CD8-positive, alpha-beta memory T cell (primary cell): ENCODE data around the gene NACC2. TPM values are rescaled to one million over a fixed set of nuclear protein-coding genes. Genes with fewer than 3 reads are reported as not detected.

Experiments used
- CTCF ChIA-PET: fragments of 350-600 bp; sonication (Branson Sonifier 250); formaldehyde crosslinking; loops from one replicate; lab custom pipeline; 2021; ENCODE audit warnings: antibody characterized with exemption; lab: Charles Lee
- POLR2A ChIA-PET: fragments of 350-600 bp; sonication (Branson Sonifier 250); formaldehyde crosslinking; loops from one replicate; lab custom pipeline; 2021; ENCODE audit warnings: antibody characterized with exemption; lab: Charles Lee
- DNase-seq, 5 donors: peaks; one replicate each; pipeline versions ENCODE4 v3.0.0 to v3.0.0-alpha.2; 2020 to 2022; ENCODE audit warnings: mixed read lengths in 1 of 5
- H3K27ac ChIP-seq: one replicate; pipeline ENCODE4 v1.7.0; 2013; ENCODE audit warnings: low read depth, mild to moderate bottlenecking, low read length, moderate library complexity
- H3K27me3 ChIP-seq: 2 replicates; pipeline ENCODE4 v1.7.0; 2013; ENCODE audit warnings: low read length, mild to moderate bottlenecking; ENCODE audit not compliant: insufficient read depth, poor library complexity, severe bottlenecking
- H3K36me3 ChIP-seq: 2 replicates; pipeline ENCODE4 v1.7.0; 2013; ENCODE audit warnings: mild to moderate bottlenecking, low read length, moderate library complexity; ENCODE audit not compliant: insufficient read depth
- H3K4me1 ChIP-seq: 2 replicates; pipeline ENCODE4 v1.7.0; 2013; ENCODE audit warnings: mild to moderate bottlenecking, low read length, moderate library complexity; ENCODE audit not compliant: insufficient read depth
- H3K4me3 ChIP-seq: 2 replicates; pipeline ENCODE4 v1.7.0; 2013; ENCODE audit warnings: mild to moderate bottlenecking, low read length
- H3K9me3 ChIP-seq: 2 replicates; pipeline ENCODE4 v1.7.0; 2013; ENCODE audit warnings: mild to moderate bottlenecking, low read length
- H3K27ac Mint-ChIP-seq, 8 donors: one replicate each; pipeline ENCODE4 v1.8.0; 2020 to 2021; ENCODE audit warnings: mixed read lengths in 8 of 8, mild to moderate bottlenecking in 6 of 8, inconsistent platforms in 3 of 8, moderate library complexity in 3 of 8
- H3K27me3 Mint-ChIP-seq, 2 donors: one replicate each; pipeline ENCODE4 v1.8.0; 2020 to 2021; ENCODE audit warnings: mixed read lengths in 2 of 2, mild to moderate bottlenecking in 1 of 2, moderate library complexity in 1 of 2
- H3K36me3 Mint-ChIP-seq, 3 donors: one replicate each; pipeline ENCODE4 v1.8.0; 2020 to 2021; ENCODE audit warnings: mixed read lengths in 3 of 3, inconsistent platforms in 1 of 3, mild to moderate bottlenecking in 1 of 3
- H3K4me1 Mint-ChIP-seq, 3 donors: one replicate each; pipeline ENCODE4 v1.8.0; 2020 to 2021; ENCODE audit warnings: mixed read lengths in 3 of 3, inconsistent platforms in 1 of 3, mild to moderate bottlenecking in 1 of 3
- H3K4me3 Mint-ChIP-seq, 7 donors: one replicate each; pipeline ENCODE4 v1.8.0; 2020 to 2021; ENCODE audit warnings: mixed read lengths in 7 of 7, mild to moderate bottlenecking in 6 of 7, moderate library complexity in 4 of 7, inconsistent platforms in 2 of 7
- H3K9me3 Mint-ChIP-seq, 5 donors: one replicate each; pipeline ENCODE4 v1.8.0; 2020 to 2022; ENCODE audit warnings: mixed read lengths in 5 of 5, mild to moderate bottlenecking in 3 of 5, moderate library complexity in 2 of 5, inconsistent platforms in 1 of 5
- polyA plus RNA-seq: library from polyadenylated mRNA; unstranded; fragments of 300-500 nt; fragmentation: Illumina TruSeq; gene quantifications from one replicate; pipeline ENCODE4 v1.2.3, GENCODE V29; 2021
- total RNA-seq, 2 experiments: library from RNA; stranded (reverse); gene quantifications; one replicate each; pipeline ENCODE4 v1.2.3, GENCODE V29; 2021

NACC2 gene
- total and polyA plus RNA-seq, 3 experiments from 2014 or later = 2.9 to 9.1 (median 9.0) TPM

- Histone ChIP-seq H3K9me3 (no peaks in the 10 kb centered on the region), H3K4me3 (peak overlapping the region; percentile 53), H3K27ac (no peak overlapping the region), H3K36me3 (no peaks in the 10 kb centered on the region), H3K27me3 (no peaks in the 10 kb centered on the region), H3K4me1 (peaks cover 27% of the 10 kb centered on the region)
- Mint-ChIP-seq H3K4me1 (peaks cover 0 to 25% (median 3%) of the 10 kb centered on the region in 3 donors), H3K36me3 (no peaks in the 10 kb centered on the region), H3K9me3 (no peaks in the 10 kb centered on the region), H3K4me3 (peak overlapping the region in 6 of 7 donors; percentile 28 to 63 (median 55)), H3K27ac (no peak overlapping the region), H3K27me3 (no peaks in the 10 kb centered on the region)
- peak in 2 of 5 donors; percentile 8 to 29 for DNase-seq
- CTCF ChIA-PET = interaction anchor here (1.9 to 2.7 kb wide), 2 partner anchors 23 to 133 kb away, joined by 5 to 9 read pairs; no protein-coding TSS in a partner anchor
- POLR2A ChIA-PET = interaction anchor here (0.7 kb wide), 1 partner anchor 28 kb away, joined by 3 read pairs; no protein-coding TSS in a partner anchor
Measured at GRCh38 chr9:135989722-135990467, 105.2 kb downstream of the NACC2 start.

GRCh38 chr9:135989157-135989556 lies 105.9 kb downstream of the NACC2 start:
- CTCF ChIA-PET = interaction anchor here (1.9 to 2.7 kb wide), 2 partner anchors 23 to 134 kb away, joined by 5 to 9 read pairs; no protein-coding TSS in a partner anchor
- peaks cover 27% of the 10 kb centered on the region for H3K4me1 ChIP-seq
- POLR2A ChIA-PET = no interaction called here
- no peaks in the 10 kb centered on the region for H3K27me3 ChIP-seq
- H3K9me3 ChIP-seq = no peaks in the 10 kb centered on the region
- peaks cover 0 to 22% (median 2%) of the 10 kb centered on the region in 3 donors for H3K4me1 Mint-ChIP-seq
- H3K4me3 Mint-ChIP-seq = peak overlapping the region in 1 of 7 donors; percentile 20
- no peak overlapping the region for H3K27ac Mint-ChIP-seq
- no peak overlapping the region for H3K27ac ChIP-seq
- no peaks in the 10 kb centered on the region for H3K9me3 Mint-ChIP-seq
- no peaks in the 10 kb centered on the region for H3K36me3 Mint-ChIP-seq
- H3K4me3 ChIP-seq = no peak overlapping the region
- DNase-seq = no peak
- H3K27me3 Mint-ChIP-seq = no peaks in the 10 kb centered on the region
- H3K36me3 ChIP-seq = no peaks in the 10 kb centered on the region

- Mint-ChIP-seq H3K9me3 (no peaks in the 10 kb centered on the region), H3K27ac (no peak overlapping the region), H3K4me1 (peaks cover 0 to 22% (median 2%) of the 10 kb centered on the region in 3 donors), H3K4me3 (no peak overlapping the region), H3K36me3 (no peaks in the 10 kb centered on the region), H3K27me3 (no peaks in the 10 kb centered on the region)
- H3K9me3 ChIP-seq = no peaks in the 10 kb centered on the region
- no peaks in the 10 kb centered on the region for H3K36me3 ChIP-seq
- no peak overlapping the region for H3K4me3 ChIP-seq
- H3K4me1 ChIP-seq = peaks cover 27% of the 10 kb centered on the region
- no peak overlapping the region for H3K27ac ChIP-seq
- no peak for DNase-seq
- no peaks in the 10 kb centered on the region for H3K27me3 ChIP-seq
- CTCF ChIA-PET = interaction anchor here (2.7 kb wide), 1 partner anchor 134 kb away, joined by 9 read pairs; no protein-coding TSS in a partner anchor
- POLR2A ChIA-PET = no interaction called here
Measured at GRCh38 chr9:135988493-135988892, 106.6 kb downstream of the NACC2 start.

- no peaks in the 10 kb centered on the region for H3K9me3 ChIP-seq
- CTCF ChIA-PET = no interaction called here
- no peaks in the 10 kb centered on the region for H3K27me3 ChIP-seq
- H3K9me3 Mint-ChIP-seq = no peaks in the 10 kb centered on the region
- no peaks in the 10 kb centered on the region for H3K36me3 ChIP-seq
- POLR2A ChIA-PET = no interaction called here
- H3K4me3 ChIP-seq = no peak overlapping the region
- H3K4me1 Mint-ChIP-seq = peaks cover 0 to 22% (median 2%) of the 10 kb centered on the region in 3 donors
- no peak overlapping the region for H3K27ac ChIP-seq
- no peak for DNase-seq
- H3K36me3 Mint-ChIP-seq = no peaks in the 10 kb centered on the region
- H3K4me3 Mint-ChIP-seq = no peak overlapping the region
- no peak overlapping the region for H3K27ac Mint-ChIP-seq
- H3K4me1 ChIP-seq = peaks cover 25% of the 10 kb centered on the region
- H3K27me3 Mint-ChIP-seq = no peaks in the 10 kb centered on the region
Measured at GRCh38 chr9:135987838-135988404, 107.2 kb downstream of the NACC2 start.

- Histone ChIP-seq H3K36me3 (no peaks in the 10 kb centered on the region), H3K4me3 (no peak overlapping the region), H3K27ac (no peak overlapping the region), H3K27me3 (no peaks in the 10 kb centered on the region), H3K9me3 (no peaks in the 10 kb centered on the region), H3K4me1 (peaks cover 12% of the 10 kb centered on the region)
- Mint-ChIP-seq H3K4me3 (no peak overlapping the region), H3K27me3 (no peaks in the 10 kb centered on the region), H3K9me3 (no peaks in the 10 kb centered on the region), H3K36me3 (no peaks in the 10 kb centered on the region), H3K4me1 (peaks cover 0 to 10% (median 2%) of the 10 kb centered on the region in 3 donors), H3K27ac (no peak overlapping the region)
- CTCF ChIA-PET = no interaction called here
- DNase-seq = no peak
- POLR2A ChIA-PET = no interaction called here
Measured at GRCh38 chr9:135986605-135987004, 108.5 kb downstream of the NACC2 start.

GRCh38 chr9:135985889-135986288 lies 109.2 kb downstream of the NACC2 start:
- no peaks in the 10 kb centered on the region for H3K36me3 Mint-ChIP-seq
- no peak overlapping the region for H3K4me3 Mint-ChIP-seq

GRCh38 chr9:135985459-135985774 lies 109.7 kb downstream of the NACC2 start:
- no peak overlapping the region for H3K4me3 Mint-ChIP-seq
- no peaks in the 10 kb centered on the region for H3K9me3 Mint-ChIP-seq
- POLR2A ChIA-PET = no interaction called here
- Histone ChIP-seq H3K36me3 (no peaks in the 10 kb centered on the region), H3K27ac (no peak overlapping the region), H3K9me3 (no peaks in the 10 kb centered on the region), H3K27me3 (no peaks in the 10 kb centered on the region), H3K4me1 (peaks cover 13% of the 10 kb centered on the region), H3K4me3 (no peak overlapping the region)
- DNase-seq = no peak
- H3K36me3 Mint-ChIP-seq = no peaks in the 10 kb centered on the region
- CTCF ChIA-PET = no interaction called here
- peaks cover 0 to 9% (median 2%) of the 10 kb centered on the region in 3 donors for H3K4me1 Mint-ChIP-seq
- H3K27me3 Mint-ChIP-seq = no peaks in the 10 kb centered on the region
- no peak overlapping the region for H3K27ac Mint-ChIP-seq

More at GRCh38 chr9:135985889-135986288, 109.2 kb downstream of the NACC2 start:
- H3K4me1 ChIP-seq = peaks cover 11% of the 10 kb centered on the region
- no peaks in the 10 kb centered on the region for H3K27me3 ChIP-seq
- Mint-ChIP-seq H3K27me3 (no peaks in the 10 kb centered on the region), H3K27ac (no peak overlapping the region), H3K9me3 (no peaks in the 10 kb centered on the region), H3K4me1 (peaks cover 0 to 10% (median 2%) of the 10 kb centered on the region in 3 donors)
- ChIA-PET CTCF (no interaction called here), POLR2A (no interaction called here)
- no peaks in the 10 kb centered on the region for H3K36me3 ChIP-seq
- H3K4me3 ChIP-seq = no peak overlapping the region
- H3K9me3 ChIP-seq = no peaks in the 10 kb centered on the region
- no peak for DNase-seq
- H3K27ac ChIP-seq = no peak overlapping the region

GRCh38 chr9:135984072-135984710 lies 110.9 kb downstream of the NACC2 start:
- no peak for DNase-seq
- no peak overlapping the region for H3K4me3 ChIP-seq
- Mint-ChIP-seq H3K9me3 (no peaks in the 10 kb centered on the region), H3K4me3 (no peak overlapping the region), H3K27ac (no peak overlapping the region), H3K4me1 (peaks cover 0 to 7% (median 0%) of the 10 kb centered on the region in 3 donors), H3K27me3 (no peaks in the 10 kb centered on the region), H3K36me3 (no peaks in the 10 kb centered on the region)
- no peaks in the 10 kb centered on the region for H3K27me3 ChIP-seq
- ChIA-PET CTCF (no interaction called here), POLR2A (no interaction called here)
- H3K9me3 ChIP-seq = no peaks in the 10 kb centered on the region
- no peak overlapping the region for H3K27ac ChIP-seq
- H3K36me3 ChIP-seq = no peaks in the 10 kb centered on the region
- peaks cover 15% of the 10 kb centered on the region for H3K4me1 ChIP-seq
